ENCODE data around the gene RHO.

- TF ChIP-seq CTCF (optimal IDR thresholded peaks at IDR 0.05 in 1 of 3, IDR thresholded peaks at IDR 0.05 in 1 of 3, conservative IDR thresholded peaks at IDR 0.05 in 1 of 3; ENCODE audit: extremely low read depth in 1 of 3, insufficient read depth in 2 of 3, low read length in 3 of 3) (no peak), EZH2 (IDR thresholded peaks at IDR 0.05; ENCODE audit: low read length) (no peak)
These were observed 14.8 kb downstream of the RHO start, which contains the start of gene H1-8 for GRCh38 chr3:129543156-129543790.
